ENCODE measurements around the gene CCDC63. TPM values are rescaled to one million over a fixed set of nuclear protein-coding genes. Genes with fewer than 3 reads are reported as not detected.
A peak's percentile ranks its signal among the peaks of the same experiment; 100 is the strongest.

CCDC63 gene
- polyA plus RNA-seq, 3 donors: 0.22 TPM; not detected in 2

- no peak for DNase-seq
- Mint-ChIP-seq H3K4me3 (peak overlapping the region in 1 of 2 donors; percentile 43), H3K9me3 (peaks cover 0 to 3% (median 0%) of the 10 kb centered on the region in 7 donors), H3K4me1 (peaks cover 25% of the 10 kb centered on the region), H3K27ac (peak overlapping the region in 2 of 7 donors; percentile 11 to 37), H3K36me3 (no peaks in the 10 kb centered on the region), H3K27me3 (ENCODE audit: low read depth in 3 of 3) (peaks cover 18 to 34% (median 30%) of the 10 kb centered on the region in 3 donors)
- no CpG with 5 or more reads among the region's 3 CpGs for WGBS (ENCODE audit: insufficient coverage)
- H3K27ac ChIP-seq (ENCODE audit: low read depth in 1 of 2, low read length in 2 of 2): peak overlapping the region in 1 of 2 donors; percentile 18
- H3K36me3 ChIP-seq (replicated peaks in 1 of 2; ENCODE audit: control insufficient read depth in 1 of 2, insufficient read depth in 2 of 2, low read length in 2 of 2): no peaks in the 10 kb centered on the region
- H3K4me3 ChIP-seq (replicated peaks in 1 of 3; ENCODE audit: low read depth in 2 of 3, low read length in 3 of 3): no peak overlapping the region
- H4K20me1 ChIP-seq (ENCODE audit: insufficient read depth, low read length): no peaks in the 10 kb centered on the region
- no peak overlapping the region for H3K9ac ChIP-seq (ENCODE audit: insufficient read depth, low read length, poor library complexity, severe bottlenecking)
- no peak for TF ChIP-seq CTCF (IDR thresholded peaks at IDR 0.05)
- peaks cover 20 to 21% of the 10 kb centered on the region in 2 donors for H3K4me1 ChIP-seq (ENCODE audit: control insufficient read depth in 1 of 2, insufficient read depth in 2 of 2, low read length in 2 of 2)
- no peaks in the 10 kb centered on the region for H3K9me3 ChIP-seq (replicated peaks in 1 of 2; ENCODE audit: control insufficient read depth in 1 of 2, insufficient read depth in 1 of 2, low read length in 2 of 2)
- H3K27me3 ChIP-seq (ENCODE audit: control insufficient read depth in 2 of 2, insufficient read depth in 2 of 2, low read length in 2 of 2): peaks cover 3 to 22% of the 10 kb centered on the region in 2 donors
- H3K79me2 ChIP-seq (ENCODE audit: insufficient read depth, low read length): no peaks in the 10 kb centered on the region
- H3K4me2 ChIP-seq (replicated peaks; ENCODE audit: extremely low read depth, low read length, poor library complexity, severe bottlenecking): peak overlapping the region; percentile 29
- H2AFZ ChIP-seq (ENCODE audit: insufficient read depth, low read depth, low read length, poor library complexity, severe bottlenecking): peak overlapping the region; percentile 41
- intact Hi-C loops (cut with micrococcal nuclease): no loop called here
Observed at GRCh38 chr12:110844131-110844530, 2.7 kb upstream of the CCDC63 start.

GRCh38 chr12:110844551-110845338 is 2.0 kb upstream of the CCDC63 start:
- H3K79me2 ChIP-seq (ENCODE audit: insufficient read depth, low read length): no peaks in the 10 kb centered on the region
- intact Hi-C loops (cut with micrococcal nuclease): no loop called here
- peak overlapping the region in 1 of 2 donors; percentile 26 for H3K4me3 Mint-ChIP-seq
- H3K9ac ChIP-seq (ENCODE audit: insufficient read depth, low read length, poor library complexity, severe bottlenecking): no peak overlapping the region
- H3K4me2 ChIP-seq (replicated peaks; ENCODE audit: extremely low read depth, low read length, poor library complexity, severe bottlenecking): peak overlapping the region; percentile 29
- no peaks in the 10 kb centered on the region for H4K20me1 ChIP-seq (ENCODE audit: insufficient read depth, low read length)
- no peak overlapping the region for H2AFZ ChIP-seq (ENCODE audit: insufficient read depth, low read depth, low read length, poor library complexity, severe bottlenecking)
- H3K36me3 Mint-ChIP-seq: no peaks in the 10 kb centered on the region
- no peak overlapping the region for H3K27ac ChIP-seq (ENCODE audit: low read depth in 1 of 2, low read length in 2 of 2)
- H3K27me3 ChIP-seq (ENCODE audit: control insufficient read depth in 2 of 2, insufficient read depth in 2 of 2, low read length in 2 of 2): peaks cover 3 to 22% of the 10 kb centered on the region in 2 donors
- H3K27ac Mint-ChIP-seq: no peak overlapping the region
- peaks cover 0 to 2% of the 10 kb centered on the region in 2 donors for H3K9me3 ChIP-seq (replicated peaks in 1 of 2; ENCODE audit: control insufficient read depth in 1 of 2, insufficient read depth in 1 of 2, low read length in 2 of 2)
- no peak for DNase-seq
- peaks cover 31% of the 10 kb centered on the region for H3K4me1 Mint-ChIP-seq
- H3K4me3 ChIP-seq (replicated peaks in 1 of 3; ENCODE audit: low read depth in 2 of 3, low read length in 3 of 3): no peak overlapping the region
- H3K9me3 Mint-ChIP-seq: peaks cover under 1 to 8% (median 4%) of the 10 kb centered on the region in 7 donors
- no peak for TF ChIP-seq CTCF (IDR thresholded peaks at IDR 0.05)
- H3K36me3 ChIP-seq (replicated peaks in 1 of 2; ENCODE audit: control insufficient read depth in 1 of 2, insufficient read depth in 2 of 2, low read length in 2 of 2): no peaks in the 10 kb centered on the region
- WGBS (ENCODE audit: insufficient coverage): 74% methylated on average over 13 of the region's 15 CpGs
- peaks cover 24 to 27% of the 10 kb centered on the region in 2 donors for H3K4me1 ChIP-seq (ENCODE audit: control insufficient read depth in 1 of 2, insufficient read depth in 2 of 2, low read length in 2 of 2)
- H3K27me3 Mint-ChIP-seq (ENCODE audit: low read depth in 3 of 3): peaks cover 18 to 34% (median 30%) of the 10 kb centered on the region in 3 donors

Data from CD14-positive monocyte (primary cell).